DND-41 (cell line): ENCODE measurements around the gene LGALS7.
"Not testable (repeated sequence)": the region's sequence is repeated elsewhere in the genome, so short reads cannot be mapped to it uniquely, and the experiment has no call there.

ENCODE experiments used
- ATAC-seq: fragments of 200-7000 bp; cut with Tn5 transposase; 3 replicates; pipeline ENCODE4 v1.9.1; 2021; ENCODE audit warnings: low read depth; ENCODE audit not compliant: insufficient read depth
- DNase-seq: peaks from one replicate; pipeline ENCODE4 v3.0.0-alpha.2; 2020
- H2AFZ ChIP-seq: 2 replicates; pipeline ENCODE4 v1.6.0; 2012; ENCODE audit warnings: low read depth, low read length
- H3K27ac ChIP-seq: 2 replicates; pipeline ENCODE4 v1.5.1; 2012; ENCODE audit warnings: low read length, inconsistent platforms
- H3K27me3 ChIP-seq: fragments of 200-600 bp; sonication (generic); 2 replicates; pipeline ENCODE4 v1.6.0; 2012; ENCODE audit warnings: low read length, mild to moderate bottlenecking, inconsistent platforms; ENCODE audit not compliant: insufficient read depth, poor library complexity
- H3K36me3 ChIP-seq: 2 replicates; pipeline ENCODE4 v1.5.1; 2012; ENCODE audit warnings: low read length, inconsistent platforms; ENCODE audit not compliant: insufficient read depth
- H3K4me1 ChIP-seq: 2 replicates; pipeline ENCODE4 v1.5.1; 2012; ENCODE audit warnings: mild to moderate bottlenecking, low read length; ENCODE audit not compliant: insufficient read depth
- H3K4me2 ChIP-seq: 2 replicates; pipeline ENCODE4 v1.6.0; 2012; ENCODE audit warnings: mild to moderate bottlenecking, moderate library complexity, low read length, inconsistent platforms; ENCODE audit not compliant: insufficient read depth
- H3K4me3 ChIP-seq, 2 experiments: fragments of 200-600 bp in 1 of 2; shearing (Covaris generic) in 1 of 2; 2 replicates each; pipeline ENCODE4 v1.5.1; 2012 to 2016; ENCODE audit warnings: inconsistent platforms in 2 of 2, low read length in 2 of 2, mild to moderate bottlenecking in 2 of 2, low read depth in 1 of 2, moderate library complexity in 1 of 2
- H3K79me2 ChIP-seq: 2 replicates; pipeline ENCODE4 v1.6.0; 2012; ENCODE audit warnings: low read length, inconsistent platforms; ENCODE audit not compliant: insufficient read depth
- H3K9ac ChIP-seq: 2 replicates; pipeline ENCODE4 v1.6.0; 2012; ENCODE audit warnings: low read depth, mild to moderate bottlenecking, inconsistent platforms, low read length, moderate library complexity
- H3K9me3 ChIP-seq: 2 replicates; pipeline ENCODE4 v1.5.1; 2012; ENCODE audit warnings: low read length, moderate library complexity, mild to moderate bottlenecking, inconsistent platforms; ENCODE audit not compliant: insufficient read depth, severe bottlenecking
- H4K20me1 ChIP-seq: 2 replicates; pipeline ENCODE4 v1.6.0; 2012; ENCODE audit warnings: low read length; ENCODE audit not compliant: insufficient read depth
- CTCF ChIP-seq: IDR thresholded peaks from 2 replicates; pipeline ENCODE4 v1.5.1; 2012; ENCODE audit warnings: borderline replicate concordance, low read length, moderate library complexity, mild to moderate bottlenecking; ENCODE audit not compliant: poor library complexity, severe bottlenecking; ENCODE audit errors: extremely low read depth
- EZH2 ChIP-seq: IDR thresholded peaks from 3 replicates; pipeline ENCODE4 v1.6.1; 2012; ENCODE audit warnings: borderline replicate concordance, low read depth, mild to moderate bottlenecking, moderate library complexity, low read length, inconsistent platforms; ENCODE audit not compliant: severe bottlenecking

Gene LGALS7

GRCh38 chr19:38799104-38799503 lies 25.8 kb upstream of the LGALS7 start:
- Histone ChIP-seq H4K20me1 (no peaks in the 10 kb centered on the region), H3K79me2 (no peaks in the 10 kb centered on the region), H3K27ac (no peak overlapping the region), H3K36me3 (no peaks in the 10 kb centered on the region), H2AFZ (no peak overlapping the region), H3K4me1 (no peaks in the 10 kb centered on the region), H3K9me3 (no peaks in the 10 kb centered on the region), H3K4me2 (no peak overlapping the region), H3K9ac (no peak overlapping the region), H3K27me3 (no peaks in the 10 kb centered on the region), H3K4me3 (no peak overlapping the region)
- ATAC-seq (no peak), DNase-seq (no peak)
- TF ChIP-seq EZH2: no peak
- no peak for TF ChIP-seq CTCF

GRCh38 chr19:38797781-38798180 lies 24.5 kb upstream of the LGALS7 start:
- not testable (repeated sequence) for H3K9me3 ChIP-seq, H3K4me3 ChIP-seq, H3K9ac ChIP-seq, H3K79me2 ChIP-seq, H3K4me2 ChIP-seq, H3K4me1 ChIP-seq, H3K27me3 ChIP-seq, H3K27ac ChIP-seq, ATAC-seq, H2AFZ ChIP-seq, H4K20me1 ChIP-seq, H3K36me3 ChIP-seq, DNase-seq

GRCh38 chr19:38796154-38796553 lies 22.8 kb upstream of the LGALS7 start:
- Histone ChIP-seq H3K27me3 (no peaks in the 10 kb centered on the region), H3K4me2 (no peak overlapping the region), H3K79me2 (no peaks in the 10 kb centered on the region), H3K9me3 (no peaks in the 10 kb centered on the region), H4K20me1 (no peaks in the 10 kb centered on the region), H3K27ac (no peak overlapping the region), H3K4me1 (no peaks in the 10 kb centered on the region), H2AFZ (no peak overlapping the region), H3K36me3 (no peaks in the 10 kb centered on the region), H3K9ac (no peak overlapping the region), H3K4me3 (no peak overlapping the region)
- TF ChIP-seq EZH2: no peak
- no peak for TF ChIP-seq CTCF
- DNase-seq (no peak), ATAC-seq (no peak)

GRCh38 chr19:38795549-38795948 lies 22.2 kb upstream of the LGALS7 start:
- H3K4me3 ChIP-seq: no peak overlapping the region
- no peaks in the 10 kb centered on the region for H3K9me3 ChIP-seq
- TF ChIP-seq EZH2 (no peak), CTCF (no peak)
- H3K36me3 ChIP-seq: no peaks in the 10 kb centered on the region
- DNase-seq (no peak), ATAC-seq (no peak)
- no peak overlapping the region for H3K27ac ChIP-seq
- no peak overlapping the region for H3K9ac ChIP-seq
- H3K27me3 ChIP-seq: no peaks in the 10 kb centered on the region
- no peak overlapping the region for H3K4me2 ChIP-seq
- no peaks in the 10 kb centered on the region for H3K79me2 ChIP-seq
- no peaks in the 10 kb centered on the region for H3K4me1 ChIP-seq
- no peaks in the 10 kb centered on the region for H4K20me1 ChIP-seq
- no peak overlapping the region for H2AFZ ChIP-seq
